TTC549 (cell line): Measurements from ENCODE around the gene IGFL1.
"Not testable (repeated sequence)": the region's sequence is repeated elsewhere in the genome, so short reads cannot be mapped to it uniquely, and the experiment has no call there.

Experiments
- FAIRE-seq: peaks from 2 replicates; lab custom pipeline; 2012; peaks lifted over from hg19 to GRCh38; lab: Jason Lieb, UNC

IGFL1 gene

DNA sequence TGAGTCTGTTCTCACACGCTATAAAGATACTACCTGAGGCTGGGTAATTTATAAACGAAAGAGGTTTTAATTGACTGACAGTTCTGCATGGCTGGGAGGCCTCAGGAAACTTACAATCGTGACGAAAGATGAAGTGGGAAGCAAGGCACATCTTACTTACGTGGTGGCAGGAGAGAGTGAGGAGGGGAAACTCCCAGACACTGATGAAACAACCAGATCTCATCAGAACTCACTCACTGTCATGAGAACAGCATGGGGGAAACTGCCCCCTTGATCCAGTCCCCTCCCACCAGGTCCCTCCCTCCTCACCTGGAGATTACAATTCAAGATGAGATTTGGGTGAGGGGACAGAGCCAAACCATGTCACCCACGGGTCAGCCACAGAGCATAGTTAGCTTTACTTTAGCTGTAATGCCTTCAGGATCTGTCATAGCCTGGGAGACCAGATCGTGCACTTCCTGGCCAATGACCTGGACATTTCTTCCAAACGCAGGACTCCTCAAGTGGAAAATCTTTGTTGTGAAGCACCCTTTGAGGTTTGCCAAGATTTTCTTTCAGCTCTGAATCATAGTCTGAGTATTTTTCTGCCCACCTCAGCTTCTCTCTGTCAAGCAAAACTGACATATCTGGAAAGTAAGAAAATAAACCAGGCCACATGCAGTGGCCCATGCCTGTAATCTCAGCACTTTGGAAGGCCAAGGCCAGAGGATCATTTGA lies 42.1 kb downstream of the IGFL1 start:
- no peak for FAIRE-seq

DNA sequence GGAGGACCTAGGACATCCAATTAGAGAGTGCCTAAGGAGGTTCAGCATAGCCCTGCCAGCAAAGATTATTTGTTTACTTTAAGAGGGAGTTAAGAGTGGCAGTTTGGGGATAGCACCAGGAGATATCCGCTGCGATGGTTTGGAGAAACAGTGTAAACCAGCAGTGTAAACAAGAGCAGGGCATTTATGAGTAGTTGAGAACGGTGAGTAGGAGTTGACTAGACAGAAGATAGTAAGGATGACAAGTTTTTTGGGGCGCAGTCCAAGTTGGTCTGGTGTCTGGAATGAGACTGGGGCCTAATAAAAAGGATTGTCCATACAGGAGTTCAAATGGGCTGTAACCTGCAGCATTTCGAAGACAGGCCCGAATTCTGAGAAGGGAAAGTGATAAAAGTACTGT lies 44.4 kb downstream of the IGFL1 start:
- FAIRE-seq: not testable (repeated sequence)

DNA sequence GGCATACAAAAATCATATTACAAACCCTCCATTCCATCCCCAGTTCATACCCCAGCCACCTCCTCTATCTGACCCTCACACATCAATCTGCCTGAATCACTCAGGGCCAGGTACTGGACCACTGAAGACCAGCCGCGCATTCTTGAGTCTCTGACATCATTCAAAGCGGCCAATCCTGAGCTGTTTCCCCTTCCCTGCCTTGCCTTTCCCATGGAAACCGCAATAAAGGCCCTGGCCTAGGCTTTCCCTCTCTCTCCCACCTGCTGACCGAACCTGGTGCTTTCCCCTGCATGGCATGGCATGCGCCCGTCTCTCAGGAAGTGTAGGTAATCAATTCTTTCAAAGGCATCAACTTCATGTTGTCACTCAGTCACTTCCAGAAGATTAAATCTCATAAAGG lies 49.6 kb downstream of the IGFL1 start:
- no peak for FAIRE-seq
